Measurements from ENCODE around the gene KLF18.
"Not testable (repeated sequence)": the region's sequence is repeated elsewhere in the genome, so short reads cannot be mapped to it uniquely, and the experiment has no call there.

Gene KLF18

GRCh38 chr1:44144962-44145756 is 3.7 kb upstream of the KLF18 start:
- no peak for TF ChIP-seq CTCF (IDR thresholded peaks at IDR 0.05; ENCODE audit: insufficient read depth, low read depth, low read length, missing control alignments)
- no peak overlapping the region for H3K4me3 ChIP-seq (ENCODE audit: low read length)
- DNase-seq (ENCODE audit: low read depth) = no peak

GRCh38 chr1:44139565-44139964 is 1.9 kb downstream of the KLF18 start:
- not testable (repeated sequence) for DNase-seq (ENCODE audit: low read depth); H3K4me3 ChIP-seq (ENCODE audit: low read length)

- no peak for DNase-seq (ENCODE audit: low read depth)
- no peak for TF ChIP-seq CTCF (IDR thresholded peaks at IDR 0.05; ENCODE audit: insufficient read depth, low read depth, low read length, missing control alignments)
- H3K4me3 ChIP-seq (ENCODE audit: low read length) = no peak overlapping the region
Measured at GRCh38 chr1:44138239-44138638, 3.2 kb downstream of the KLF18 start.

GRCh38 chr1:44135886-44136285 is 5.5 kb downstream of the KLF18 start:
- TF ChIP-seq CTCF (IDR thresholded peaks at IDR 0.05; ENCODE audit: insufficient read depth, low read depth, low read length, missing control alignments) = no peak
- no peak for DNase-seq (ENCODE audit: low read depth)
- H3K4me3 ChIP-seq (ENCODE audit: low read length) = no peak overlapping the region

GRCh38 chr1:44134071-44134920 is 7.1 kb downstream of the KLF18 start:
- TF ChIP-seq CTCF (IDR thresholded peaks at IDR 0.05; ENCODE audit: insufficient read depth, low read depth, low read length, missing control alignments) = no peak

GRCh38 chr1:44131411-44131810 is 10.0 kb downstream of the KLF18 start:
- no peak for TF ChIP-seq CTCF (IDR thresholded peaks at IDR 0.05; ENCODE audit: insufficient read depth, low read depth, low read length, missing control alignments)
- H3K4me3 ChIP-seq (ENCODE audit: low read length) = no peak overlapping the region
- no peak for DNase-seq (ENCODE audit: low read depth)

More at GRCh38 chr1:44134071-44134920, 7.1 kb downstream of the KLF18 start:
- H3K4me3 ChIP-seq (ENCODE audit: low read length) = no peak overlapping the region
- DNase-seq (ENCODE audit: low read depth) = no peak
